ENCODE measurements around the gene PIK3CB.

DNA sequence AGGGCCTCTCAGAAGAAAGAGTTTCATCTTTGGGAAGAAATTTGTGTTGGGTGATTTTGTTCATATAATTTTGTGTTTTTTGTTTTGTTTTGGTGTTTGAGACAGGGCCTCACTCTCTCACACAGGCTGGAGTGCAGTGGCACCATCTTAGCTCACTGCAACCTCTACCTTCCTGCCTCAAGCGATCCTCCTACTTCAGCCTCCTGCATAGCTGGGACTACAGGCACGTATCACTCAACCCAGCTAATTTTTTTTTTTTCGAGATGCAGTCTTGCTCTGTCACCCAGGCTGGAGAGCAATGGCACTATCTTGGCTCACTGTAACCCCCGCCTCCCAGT is 29.0 kb upstream of the PIK3CB start:
- TF ChIP-seq CTCF (conservative IDR thresholded peaks at IDR 0.05; ENCODE audit: low read depth, low read length) (no peak), EZH2 (IDR thresholded peaks at IDR 0.05; ENCODE audit: borderline replicate concordance, low read depth, low read length, poor library complexity, severe bottlenecking) (no peak)

All from A673 (cell line).